OCI-LY7 (cell line): ENCODE measurements around the gene BDH1. TPM values are rescaled to one million over a fixed set of nuclear protein-coding genes. Genes with fewer than 3 reads are reported as not detected.

Experiments
- BruUV-seq: library from RNA; stranded (reverse); fragments of 400-500 nt; replicated peaks from 2 replicates; lab custom pipeline; 2021; lab: Mats Ljungman, UMichigan
- CTCF ChIA-PET: fragments of 300-600 bp; sonication (Branson Sonifier 250); formaldehyde crosslinking; loops from one replicate; lab custom pipeline; 2022; ENCODE audit warnings: antibody characterized with exemption; ENCODE audit not compliant: unreplicated experiment; lab: Charles Lee
- POLR2A ChIA-PET: fragments of 300-600 bp; sonication (Branson Sonifier 250); formaldehyde crosslinking; loops from one replicate; lab custom pipeline; 2022; ENCODE audit warnings: antibody characterized with exemption; lab: Charles Lee
- DNase-seq: peaks from one replicate; pipeline ENCODE4 v3.0.0-alpha.2; 2015; ENCODE audit warnings: low spot score
- H2AFZ ChIP-seq: fragments of 200-600 bp; sonication (generic), shearing (Covaris generic); 2 replicates; pipeline ENCODE4 v1.6.1; 2014; ENCODE audit warnings: mild to moderate bottlenecking, antibody characterized with exemption, low read length, moderate library complexity
- H3K27ac ChIP-seq: fragments of 200-600 bp; sonication (generic); 2 replicates; pipeline ENCODE4 v1.5.1; 2014; ENCODE audit warnings: mixed run types, low read depth, mild to moderate bottlenecking, moderate library complexity, low read length, inconsistent platforms; ENCODE audit not compliant: poor library complexity, severe bottlenecking
- H3K36me3 ChIP-seq: fragments of 200-600 bp; sonication (generic); 2 replicates; pipeline ENCODE4 v1.6.1; 2014; ENCODE audit warnings: mild to moderate bottlenecking, antibody characterized with exemption, low read length, moderate library complexity, mixed read lengths; ENCODE audit not compliant: insufficient read depth
- H3K4me1 ChIP-seq: fragments of 200-600 bp; sonication (generic); 2 replicates; pipeline ENCODE4 v1.5.1; 2014; ENCODE audit warnings: mild to moderate bottlenecking, low read length; ENCODE audit not compliant: insufficient read depth, poor library complexity, severe bottlenecking
- H3K4me2 ChIP-seq: fragments of 200-600 bp; sonication (generic); 2 replicates; pipeline ENCODE4 v1.6.1; 2014; ENCODE audit warnings: mild to moderate bottlenecking, low read length
- H3K4me3 ChIP-seq: fragments of 200-600 bp; sonication (generic); 2 replicates; pipeline ENCODE4 v1.5.1; 2014; ENCODE audit warnings: mild to moderate bottlenecking, low read depth, low read length; ENCODE audit not compliant: poor library complexity, severe bottlenecking
- H3K79me2 ChIP-seq: fragments of 200-600 bp; sonication (generic); 2 replicates; pipeline ENCODE4 v1.6.1; 2016; ENCODE audit warnings: low read depth, mild to moderate bottlenecking, low read length, moderate library complexity, mixed read lengths; ENCODE audit not compliant: insufficient read depth
- H3K9me2 ChIP-seq: fragments of 200-600 bp; sonication (generic); 2 replicates; pipeline ENCODE4 v1.6.1; 2016; ENCODE audit warnings: mild to moderate bottlenecking, low read length, mixed read lengths; ENCODE audit not compliant: insufficient read depth
- H3K9me3 ChIP-seq: fragments of 200-600 bp; sonication (generic); 2 replicates; pipeline ENCODE4 v1.6.1; 2014; ENCODE audit warnings: mild to moderate bottlenecking, mixed run types, low read length, mixed read lengths
- H4K20me1 ChIP-seq: fragments of 200-600 bp; sonication (generic); 2 replicates; pipeline ENCODE4 v1.6.1; 2014; ENCODE audit warnings: mild to moderate bottlenecking, antibody characterized with exemption, low read length, moderate library complexity, mixed read lengths; ENCODE audit not compliant: insufficient read depth
- EZH2phosphoT487 ChIP-seq: fragments of 200-600 bp; sonication (generic); IDR thresholded peaks from 2 replicates; pipeline ENCODE4 v1.6.1; 2018; ENCODE audit warnings: low read depth, borderline replicate concordance, mild to moderate bottlenecking, mixed run types, antibody characterized with exemption, low read length, moderate library complexity, mixed read lengths
- intact Hi-C: fragments of 100-400 bp; cut with micrococcal nuclease; formaldehyde crosslinking; loops from one replicate; pipeline ENCODE4 v1.10.0; 2022; ENCODE audit not compliant: unreplicated experiment
- small RNA-seq: library from RNA; depleted of rRNA; stranded (forward); fragments of <200 nt; gene quantifications from one replicate; pipeline ENCODE3, GENCODE V24; 2014
- total RNA-seq, 2 experiments: library from RNA; depleted of rRNA in 1 of 2; stranded (reverse); fragments of >200 nt in 1 of 2; shearing (Covaris generic) in 1 of 2; gene quantifications; 2 replicates each; pipeline ENCODE4 v1.2.3, GENCODE V29; 2014 to 2022
- TF ChIP-seq, protein P1 (sequence below): fragments of 200-600 bp; sonication (generic); conservative IDR thresholded peaks from 2 replicates; pipeline ENCODE4 v1.5.1; 2014; ENCODE audit warnings: mild to moderate bottlenecking, antibody characterized with exemption, low read length, moderate library complexity, mixed read lengths

BDH1 gene
- total RNA-seq, 2 experiments from 2014 or later: 14.1 to 14.5 TPM

DNA sequence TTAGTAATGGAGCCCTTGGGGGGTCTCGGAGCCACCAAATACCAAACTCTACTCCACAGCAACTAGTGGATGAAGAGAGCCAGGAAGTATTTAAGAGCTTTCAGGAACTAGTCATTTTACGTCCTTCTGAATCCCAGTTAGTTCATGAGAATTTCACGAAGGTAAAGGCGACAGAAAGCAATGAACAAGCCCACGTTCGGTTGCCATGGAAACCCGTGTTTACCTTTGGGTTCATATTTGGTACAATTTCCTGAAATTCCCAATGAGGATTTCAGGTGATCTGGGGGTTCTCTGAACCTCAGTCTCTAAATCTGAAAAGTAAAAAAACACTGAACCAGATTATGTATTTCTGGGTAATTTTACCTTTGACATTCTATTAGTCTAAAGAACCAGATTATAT, 93.0 kb downstream of the BDH1 start:
- BruUV-seq: no TSS peak
- Histone ChIP-seq H3K4me2 (no peak overlapping the region), H4K20me1 (no peaks in the 10 kb centered on the region), H3K79me2 (no peaks in the 10 kb centered on the region), H3K27ac (no peak overlapping the region), H3K36me3 (no peaks in the 10 kb centered on the region), H3K9me3 (no peaks in the 10 kb centered on the region), H3K9me2 (no peaks in the 10 kb centered on the region), H2AFZ (no peak overlapping the region), H3K4me1 (no peaks in the 10 kb centered on the region), H3K4me3 (no peak overlapping the region)
- ChIA-PET POLR2A (interaction anchor here (1.6 kb wide), 1 partner anchor 11 kb away, joined by 3 read pairs; no protein-coding TSS in a partner anchor), CTCF (no interaction called here)
- TF ChIP-seq, protein P1, sequence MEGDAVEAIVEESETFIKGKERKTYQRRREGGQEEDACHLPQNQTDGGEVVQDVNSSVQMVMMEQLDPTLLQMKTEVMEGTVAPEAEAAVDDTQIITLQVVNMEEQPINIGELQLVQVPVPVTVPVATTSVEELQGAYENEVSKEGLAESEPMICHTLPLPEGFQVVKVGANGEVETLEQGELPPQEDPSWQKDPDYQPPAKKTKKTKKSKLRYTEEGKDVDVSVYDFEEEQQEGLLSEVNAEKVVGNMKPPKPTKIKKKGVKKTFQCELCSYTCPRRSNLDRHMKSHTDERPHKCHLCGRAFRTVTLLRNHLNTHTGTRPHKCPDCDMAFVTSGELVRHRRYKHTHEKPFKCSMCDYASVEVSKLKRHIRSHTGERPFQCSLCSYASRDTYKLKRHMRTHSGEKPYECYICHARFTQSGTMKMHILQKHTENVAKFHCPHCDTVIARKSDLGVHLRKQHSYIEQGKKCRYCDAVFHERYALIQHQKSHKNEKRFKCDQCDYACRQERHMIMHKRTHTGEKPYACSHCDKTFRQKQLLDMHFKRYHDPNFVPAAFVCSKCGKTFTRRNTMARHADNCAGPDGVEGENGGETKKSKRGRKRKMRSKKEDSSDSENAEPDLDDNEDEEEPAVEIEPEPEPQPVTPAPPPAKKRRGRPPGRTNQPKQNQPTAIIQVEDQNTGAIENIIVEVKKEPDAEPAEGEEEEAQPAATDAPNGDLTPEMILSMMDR: no peak
- TF ChIP-seq EZH2phosphoT487: no peak
- intact Hi-C loops: no loop called here
- no peak for DNase-seq

DNA sequence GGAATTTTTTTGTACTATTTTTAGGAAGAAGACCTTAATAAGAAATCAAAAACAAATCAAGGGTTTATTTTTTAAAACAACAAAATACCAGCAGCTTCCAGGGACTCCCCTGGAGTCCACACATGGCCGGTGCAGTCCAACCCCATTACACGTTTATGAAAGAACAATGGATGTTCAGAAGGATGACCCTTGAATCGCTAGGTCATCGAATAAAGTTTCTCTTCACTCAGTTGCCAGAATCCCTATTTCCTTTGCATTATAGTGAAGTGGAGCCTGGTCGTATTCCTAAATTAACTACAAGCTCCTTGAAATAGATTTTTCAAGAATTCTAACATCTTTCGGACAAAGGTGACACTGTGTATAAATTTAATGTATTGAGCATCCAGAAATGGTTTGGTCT, 95.1 kb downstream of the BDH1 start:
- ChIA-PET CTCF (no interaction called here), POLR2A (no interaction called here)
- Histone ChIP-seq H3K4me1 (peaks cover 4% of the 10 kb centered on the region), H2AFZ (no peak overlapping the region), H3K27ac (no peak overlapping the region), H3K4me3 (no peak overlapping the region), H3K9me2 (no peaks in the 10 kb centered on the region), H4K20me1 (no peaks in the 10 kb centered on the region), H3K36me3 (no peaks in the 10 kb centered on the region), H3K4me2 (no peak overlapping the region), H3K79me2 (no peaks in the 10 kb centered on the region), H3K9me3 (no peaks in the 10 kb centered on the region)
- no peak for DNase-seq
- no TSS peak for BruUV-seq
- TF ChIP-seq, protein P1: no peak
- TF ChIP-seq EZH2phosphoT487: no peak
- intact Hi-C loops: no loop called here

DNA sequence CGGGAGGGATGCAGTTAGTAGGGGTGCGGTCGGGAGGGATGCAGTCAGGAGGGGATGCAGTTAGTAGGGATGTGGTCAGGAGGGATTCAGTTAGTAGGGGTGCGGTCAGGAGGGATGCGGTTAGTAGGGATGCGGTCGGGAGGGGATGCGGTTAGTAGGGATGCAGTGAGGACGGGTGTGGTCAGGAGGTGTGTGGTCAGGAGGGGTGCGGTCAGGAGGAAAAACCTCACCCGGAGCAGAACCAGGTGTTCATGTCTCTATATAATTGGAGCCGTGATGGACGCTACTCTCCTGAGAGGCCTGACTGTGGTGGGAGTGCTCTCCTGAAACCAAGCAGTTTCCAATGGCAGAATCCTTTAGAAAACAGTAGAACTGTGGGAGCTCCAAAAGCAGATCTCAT, 95.8 kb downstream of the BDH1 start:
- TF ChIP-seq, protein P1: no peak
- TF ChIP-seq EZH2phosphoT487: no peak
- no peaks in the 10 kb centered on the region for H3K9me3 ChIP-seq
- no peaks in the 10 kb centered on the region for H3K9me2 ChIP-seq
- H2AFZ ChIP-seq: no peak overlapping the region
- CTCF ChIA-PET: no interaction called here
- H3K79me2 ChIP-seq: no peaks in the 10 kb centered on the region
- no peaks in the 10 kb centered on the region for H4K20me1 ChIP-seq
- intact Hi-C loops: no loop called here
- H3K27ac ChIP-seq: no peak overlapping the region
- POLR2A ChIA-PET: no interaction called here
- no TSS peak for BruUV-seq
- H3K36me3 ChIP-seq: no peaks in the 10 kb centered on the region
- H3K4me1 ChIP-seq: peaks cover 4% of the 10 kb centered on the region
- no peak for DNase-seq
- H3K4me3 ChIP-seq: no peak overlapping the region
- H3K4me2 ChIP-seq: no peak overlapping the region

Small RNA genes within 50 kb of the gene (small RNA-seq; reads per million reads assigned to genes)
- gene AC132008.1: not detected

Other genes starting within 250 kb of the BDH1 start
- 37.1 and 45.1 TPM in 2 replicates for gene RUBCN, start 180.9 kb upstream of the BDH1 start, total RNA-seq (2014; rRNA removed; shearing (Covaris generic))
- 48.4 and 56.7 TPM in 2 replicates for gene RUBCN, start 180.9 kb upstream of the BDH1 start, total RNA-seq (2022)
- gene FYTTD1, start 193.9 kb upstream of the BDH1 start, total RNA-seq (2014; rRNA removed; shearing (Covaris generic)): 47.6 and 63.8 TPM in 2 replicates
- 49.2 and 57.8 TPM in 2 replicates for gene FYTTD1, start 193.9 kb upstream of the BDH1 start, total RNA-seq (2022)
- gene LRCH3, start 235.3 kb upstream of the BDH1 start, total RNA-seq (2014; rRNA removed; shearing (Covaris generic)): 39.0 and 44.2 TPM in 2 replicates
- 52.6 and 53.0 TPM in 2 replicates for gene LRCH3, start 235.3 kb upstream of the BDH1 start, total RNA-seq (2022)